GM23338 (cell line): Measurements from ENCODE around the gene AOPEP. TPM values are rescaled to one million over a fixed set of nuclear protein-coding genes. Genes with fewer than 3 reads are reported as not detected.

ENCODE experiments used
- ATAC-seq: fragments of 200-7000 bp; cut with Tn5 transposase; 3 replicates; pipeline ENCODE4 v1.9.1; 2020
- DNase-seq: peaks from one replicate; pipeline ENCODE4 v3.0.0-alpha.2; 2015; ENCODE audit warnings: low spot score
- H2AFZ ChIP-seq: fragments of 200-600 bp; sonication (generic); 2 replicates; pipeline ENCODE4 v1.8.0; 2016; ENCODE audit warnings: antibody characterized with exemption, mild to moderate bottlenecking, moderate library complexity
- H3F3A ChIP-seq: fragments of 200-600 bp; sonication (generic); replicated peaks from 2 replicates; pipeline ENCODE4 v1.8.0; 2017; ENCODE audit warnings: antibody characterized with exemption, mixed run types, low read depth
- H3K27ac ChIP-seq: fragments of 200-600 bp; sonication (generic); 2 replicates; pipeline ENCODE4 v1.6.1; 2016; ENCODE audit warnings: low read depth
- H3K27me3 ChIP-seq: fragments of 200-600 bp; sonication (generic); 2 replicates; pipeline ENCODE4 v1.8.0; 2016; ENCODE audit warnings: mild to moderate bottlenecking, mixed run types, moderate library complexity; ENCODE audit not compliant: insufficient read depth
- H3K36me3 ChIP-seq: fragments of 200-600 bp; sonication (generic); 2 replicates; pipeline ENCODE4 v1.8.0; 2016; ENCODE audit warnings: mild to moderate bottlenecking; ENCODE audit not compliant: insufficient read depth
- H3K4me1 ChIP-seq: fragments of 200-600 bp; sonication (generic); 2 replicates; pipeline ENCODE4 v1.8.0; 2016; ENCODE audit warnings: mild to moderate bottlenecking, moderate library complexity; ENCODE audit not compliant: insufficient read depth
- H3K4me2 ChIP-seq: fragments of 200-600 bp; sonication (generic); 2 replicates; pipeline ENCODE4 v1.7.1; 2017; ENCODE audit warnings: mixed run types
- H3K4me3 ChIP-seq: fragments of 200-600 bp; sonication (generic); 2 replicates; pipeline ENCODE4 v1.6.1; 2016; ENCODE audit warnings: mixed run types
- H3K79me2 ChIP-seq: fragments of 200-600 bp; sonication (generic); replicated peaks from 2 replicates; pipeline ENCODE4 v1.8.0; 2017; ENCODE audit warnings: mild to moderate bottlenecking; ENCODE audit not compliant: insufficient read depth
- H3K9me2 ChIP-seq: fragments of 200-600 bp; sonication (generic); 2 replicates; pipeline ENCODE4 v1.8.0; 2017; ENCODE audit not compliant: insufficient read depth
- H4K20me1 ChIP-seq: fragments of 200-600 bp; sonication (generic); replicated peaks from 2 replicates; pipeline ENCODE4 v1.8.0; 2017; ENCODE audit warnings: mild to moderate bottlenecking; ENCODE audit not compliant: insufficient read depth
- H3K27ac Mint-ChIP-seq: 2 replicates; pipeline ENCODE4 v1.8.0; 2020; ENCODE audit warnings: inconsistent platforms, mild to moderate bottlenecking, moderate library complexity, mixed read lengths
- H3K27me3 Mint-ChIP-seq: 3 replicates; pipeline ENCODE4 v1.8.0; 2022; ENCODE audit warnings: low read depth, mild to moderate bottlenecking, moderate library complexity, mixed read lengths, inconsistent platforms; ENCODE audit not compliant: insufficient read depth, poor library complexity
- H3K36me3 Mint-ChIP-seq: 3 replicates; pipeline ENCODE4 v1.8.0; 2021; ENCODE audit warnings: low read depth, mild to moderate bottlenecking, inconsistent platforms, moderate library complexity, mixed read lengths
- H3K4me1 Mint-ChIP-seq: 3 replicates; pipeline ENCODE4 v1.8.0; 2020; ENCODE audit warnings: mild to moderate bottlenecking, inconsistent platforms, mixed read lengths
- H3K4me3 Mint-ChIP-seq: 3 replicates; pipeline ENCODE4 v1.8.0; 2021; ENCODE audit warnings: moderate library complexity, mild to moderate bottlenecking, inconsistent platforms, mixed read lengths
- H3K9me3 Mint-ChIP-seq: 3 replicates; pipeline ENCODE4 v1.8.0; 2020; ENCODE audit warnings: moderate library complexity, mild to moderate bottlenecking, inconsistent platforms, mixed read lengths
- CREB1 ChIP-seq: fragments of 250-450 bp; sonication (Bioruptor Pico); IDR thresholded peaks from 2 replicates; pipeline ENCODE4 v1.5.0; 2020; ENCODE audit warnings: low read depth, mild to moderate bottlenecking, moderate library complexity
- CTCF ChIP-seq, 2 experiments: fragments of 200-600 bp in 1 of 2; sonication (generic) in 1 of 2; conservative IDR thresholded peaks; 2 replicates each; pipeline versions ENCODE4 v1.5.1 to v1.6.1; 2016 to 2017; ENCODE audit warnings: antibody characterized with exemption in 2 of 2, low read depth in 2 of 2, mild to moderate bottlenecking in 2 of 2, moderate library complexity in 1 of 2
- ETS1 ChIP-seq: IDR thresholded peaks from 2 replicates; pipeline ENCODE4 v1.6.1; 2016; ENCODE audit warnings: antibody characterized with exemption
- EZH2 ChIP-seq: fragments of 200-600 bp; sonication (generic); IDR thresholded peaks from one replicate; pipeline ENCODE4 v1.8.0; 2017; ENCODE audit warnings: antibody characterized with exemption, mild to moderate bottlenecking, low read depth; ENCODE audit not compliant: unreplicated experiment
- EZH2phosphoT487 ChIP-seq: fragments of 200-600 bp; sonication (generic); IDR thresholded peaks from one replicate; pipeline ENCODE4 v1.8.1; 2018; ENCODE audit warnings: antibody characterized with exemption; ENCODE audit not compliant: unreplicated experiment
- JUNB ChIP-seq: IDR thresholded peaks from one replicate; pipeline ENCODE4 v1.6.1; 2016; ENCODE audit warnings: antibody characterized with exemption; ENCODE audit not compliant: unreplicated experiment
- NANOG ChIP-seq: IDR thresholded peaks from 2 replicates; pipeline ENCODE4 v1.6.1; 2016; ENCODE audit warnings: antibody characterized with exemption, borderline replicate concordance
- POLR2AphosphoS5 ChIP-seq: IDR thresholded peaks from 2 replicates; pipeline ENCODE4 v1.6.1; 2016; ENCODE audit warnings: antibody characterized with exemption, low read depth
- ZNF114 ChIP-seq: fragments of 250-450 bp; sonication (Bioruptor Pico); IDR thresholded peaks from 2 replicates; pipeline ENCODE4 v1.5.0; 2020; ENCODE audit warnings: mild to moderate bottlenecking, moderate library complexity
- ZNF331 ChIP-seq: fragments of 250-450 bp; sonication (Bioruptor Pico); IDR thresholded peaks from 2 replicates; pipeline ENCODE4 v1.5.0; 2020; ENCODE audit warnings: low read depth, mild to moderate bottlenecking, moderate library complexity
- polyA plus RNA-seq: library from polyadenylated mRNA; unstranded; fragments of >200 nt; fragmentation: Nextera tagmentation; extraction: Ambion mirVana; gene quantifications from 2 replicates; pipeline ENCODE4 v1.2.1, GENCODE V29; 2016
- total RNA-seq: library from RNA; depleted of rRNA; stranded (reverse); fragments of >200 nt; shearing (Covaris generic); gene quantifications from 2 replicates; pipeline ENCODE4 v1.2.3, GENCODE V29; 2014

The AOPEP gene
- total and polyA plus RNA-seq, 2 experiments from 2014 or later: 7.0 to 16.5 TPM

- TF ChIP-seq EZH2phosphoT487 (no peak), ZNF114 (CRISPR knock-in tag) (no peak), ZNF331 (no peak), CTCF (conservative IDR thresholded peaks at IDR 0.05; ENCODE audit: low read depth in 2 of 2) (no peak), NANOG (no peak)
- Mint-ChIP-seq H3K27ac (no peak overlapping the region), H3K4me1 (peaks cover 23% of the 10 kb centered on the region), H3K36me3 (no peaks in the 10 kb centered on the region), H3K27me3 (no peaks in the 10 kb centered on the region), H3K9me3 (no peaks in the 10 kb centered on the region), H3K4me3 (no peak overlapping the region)
- no peak for ATAC-seq
- Histone ChIP-seq H3K27me3 (no peaks in the 10 kb centered on the region), H3K9me2 (no peaks in the 10 kb centered on the region), H3K4me3 (no peak overlapping the region), H3K27ac (no peak overlapping the region), H3K36me3 (no peaks in the 10 kb centered on the region), H3F3A (no peaks in the 10 kb centered on the region), H2AFZ (no peak overlapping the region), H3K79me2 (no peaks in the 10 kb centered on the region), H4K20me1 (no peaks in the 10 kb centered on the region), H3K4me1 (peaks cover 11% of the 10 kb centered on the region; the same call in 1 of the 2 replicates), H3K4me2 (no peak overlapping the region)
- DNase-seq: no peak
These were observed 218.1 kb downstream of the AOPEP start for GRCh38 chr9:94944626-94945025.

- Mint-ChIP-seq H3K9me3 (no peaks in the 10 kb centered on the region), H3K27me3 (no peaks in the 10 kb centered on the region), H3K4me3 (no peak overlapping the region), H3K36me3 (no peaks in the 10 kb centered on the region), H3K4me1 (peaks cover 31% of the 10 kb centered on the region), H3K27ac (no peak overlapping the region)
- Histone ChIP-seq H3K27ac (no peak overlapping the region), H3K4me2 (no peak overlapping the region), H3K27me3 (no peaks in the 10 kb centered on the region), H3K36me3 (no peaks in the 10 kb centered on the region), H3K4me1 (peaks cover 19% of the 10 kb centered on the region), H3K4me3 (no peak overlapping the region), H3K9me2 (no peaks in the 10 kb centered on the region), H2AFZ (no peak overlapping the region), H3F3A (no peaks in the 10 kb centered on the region), H4K20me1 (no peaks in the 10 kb centered on the region), H3K79me2 (no peaks in the 10 kb centered on the region)
- TF ChIP-seq ZNF114 (CRISPR knock-in tag) (no peak), POLR2AphosphoS5 (no peak)
- DNase-seq: no peak
- ATAC-seq: no peak
These were observed 219.0 kb downstream of the AOPEP start for GRCh38 chr9:94945197-94946144.

GRCh38 chr9:94946256-94946655 lies 219.8 kb downstream of the AOPEP start:
- no peaks in the 10 kb centered on the region for H3K36me3 Mint-ChIP-seq
- Histone ChIP-seq H3K4me3 (no peak overlapping the region), H2AFZ (no peak overlapping the region), H4K20me1 (no peaks in the 10 kb centered on the region), H3K27me3 (no peaks in the 10 kb centered on the region), H3K4me2 (no peak overlapping the region), H3K79me2 (no peaks in the 10 kb centered on the region), H3K4me1 (peaks cover 27% of the 10 kb centered on the region), H3K27ac (no peak overlapping the region), H3K36me3 (no peaks in the 10 kb centered on the region), H3F3A (no peaks in the 10 kb centered on the region), H3K9me2 (0 out of 2 replicates have a peak, but pooled peaks cover 2% of the 10 kb centered on the region)
- peaks cover 39% of the 10 kb centered on the region for H3K4me1 Mint-ChIP-seq
- H3K9me3 Mint-ChIP-seq: no peaks in the 10 kb centered on the region
- H3K4me3 Mint-ChIP-seq: no peak overlapping the region
- no peak for ATAC-seq
- no peaks in the 10 kb centered on the region for H3K27me3 Mint-ChIP-seq
- DNase-seq: no peak
- no peak overlapping the region for H3K27ac Mint-ChIP-seq
- no peak for TF ChIP-seq CREB1
- no peak for TF ChIP-seq EZH2
- TF ChIP-seq POLR2AphosphoS5: no peak
- no peak for TF ChIP-seq JUNB
- TF ChIP-seq ZNF331: no peak
- TF ChIP-seq ETS1: no peak
